Heart left ventricle (tissue), 16 donors: ENCODE data around the gene UQCRC1. TPM values are rescaled to one million over a fixed set of nuclear protein-coding genes. Genes with fewer than 3 reads are reported as not detected.

Source experiments
- ATAC-seq, 4 donors: fragments of 200-7000 bp; cut with Tn5 transposase; one replicate each; pipeline ENCODE4 v1.9.1; 2020 to 2022; ENCODE audit warnings: moderate library complexity in 4 of 4, mild to moderate bottlenecking in 3 of 4, moderate number of reproducible peaks in 1 of 4
- DNase-seq, 5 donors: peaks; one replicate each; pipeline ENCODE4 v3.0.0-alpha.2; 2020
- H3K27ac ChIP-seq, 12 donors: fragments of 200-600 bp; sonication (generic) in 4 of 12; one replicate each; pipeline versions ENCODE4 v1.5.0 to v1.8.0; 2016 to 2022; ENCODE audit warnings: mild to moderate bottlenecking in 2 of 12
- H3K27me3 ChIP-seq, 9 donors: fragments of 200-600 bp; sonication (generic) in 2 of 9; one replicate each; pipeline versions ENCODE4 v1.5.1 to v1.8.0; 2016 to 2022; ENCODE audit warnings: mild to moderate bottlenecking in 3 of 9
- H3K36me3 ChIP-seq, 9 donors: fragments of 200-600 bp; sonication (generic) in 2 of 9; one replicate each; pipeline versions ENCODE4 v1.5.0 to v1.8.0; 2018 to 2022; ENCODE audit warnings: mild to moderate bottlenecking in 2 of 9
- H3K4me1 ChIP-seq, 12 donors: fragments of 200-600 bp; sonication (generic) in 4 of 12; one replicate each; pipeline versions ENCODE4 v1.5.0 to v1.8.0; 2016 to 2022; ENCODE audit warnings: mild to moderate bottlenecking in 3 of 12
- H3K4me3 ChIP-seq, 12 donors: fragments of 200-600 bp; sonication (generic) in 4 of 12; one replicate each; pipeline versions ENCODE4 v1.5.0 to v1.8.0; 2017 to 2022; ENCODE audit warnings: mild to moderate bottlenecking in 9 of 12, moderate library complexity in 4 of 12
- H3K9me3 ChIP-seq, 12 donors: fragments of 200-600 bp; sonication (generic) in 4 of 12; one replicate each; pipeline versions ENCODE4 v1.5.0 to v1.8.0; 2016 to 2022; ENCODE audit warnings: mild to moderate bottlenecking in 1 of 12
- CTCF ChIP-seq, 12 donors: fragments of 200-600 bp; sonication (generic) in 4 of 12; IDR thresholded peaks; one replicate each; pipeline versions ENCODE4 v1.5.0 to v1.8.0; 2018 to 2022; ENCODE audit warnings: antibody characterized with exemption in 12 of 12, mild to moderate bottlenecking in 5 of 12
- POLR2A ChIP-seq, 2 donors: fragments of 450-650 bp; IDR thresholded peaks; one replicate each; pipeline ENCODE4 v1.6.1; 2017; ENCODE audit warnings: antibody characterized with exemption in 2 of 2, mild to moderate bottlenecking in 2 of 2, moderate library complexity in 2 of 2
- WGBS, 4 donors: extraction: QIAGEN DNeasy Blood & Tissue Kit in 2 of 4; methylation state at CpG; one replicate each; pipeline versions ENCODE4 v1.1.5 to v1.1.7; 2013 to 2018; 5-methylcytosine and 5-hydroxymethylcytosine counted together
- intact Hi-C, 10 donors: fragments of 100-400 bp; cut with DNase I; formaldehyde crosslinking; loops; one replicate each; pipeline versions ENCODE4 v1.11.1 to v1.14.2; 2022
- polyA plus RNA-seq, 2 donors: library from polyadenylated mRNA; stranded (reverse); fragments of 200-250 nt; gene quantifications; one replicate each; pipeline ENCODE4 v1.2.3, GENCODE V29; 2013
- total RNA-seq, 9 donors: library from RNA; depleted of rRNA in 2 of 9; stranded (reverse); fragments of >200 nt in 2 of 9; fragmentation: NEBNext Ultra II Directional in 3 of 9; extraction: Animal tissue kit (Norgen Biotek cat#: 25700) in 3 of 9; gene quantifications; one replicate each; pipeline versions ENCODE4 v1.1.0 to v1.2.4, GENCODE V29; 2016 to 2023
- donor health status: ischemic (EF 13 %, LVEDD 7.1; RV severe dilation, severe dysfunction).
- donor health status: healthy with polysubstance abuse.
- donor health status: DM: no; HTN: yes; CAD: no.
- donor health status: DM: no; HTN: no; CAD: no.
- donor health status: ischemic (EF 25% LVEDD 6.9; RV normal size, moderate dysfunction).
- donor health status: ischemic (EF 25% LVEDD 5.7; RV mildly dilated, moderate dysfunction).
- donor health status: healthy.
- donor health status: DM: yes; HTN: yes; CAD: no.
- donor health status: ischemic (EF 35%, LVEDD 5.7; RV mildly dilated, moderate dysfunction).
- donor health status: nonischemic (EF 11% LVEDD 7.7; RV severe dilation, severe dysfunction).
- donor health status: DM: yes; HTN: yes; CAD: no.
- donor health status: PGD.
- donor health status: ischemic (EF 29% LVEDD 5.4; RV normal size, mild dysfunction).
- donor health status: nonischemic (EF 23%, LVEDD 6.1; RV moderate dilation, normal function).

The UQCRC1 gene
- total and polyA plus RNA-seq, 11 donors: 580 to 2,191 (median 1,008) TPM

- no peaks in the 10 kb centered on the region for H3K36me3 ChIP-seq
- 89 to 90% (median 90%) methylated on average over 18 of the region's 18 CpGs for WGBS, 4 donors
Measured at GRCh38 chr3:48569808-48570450, 39.5 kb downstream of the UQCRC1 start.

GRCh38 chr3:48569400-48569799, 40.0 kb downstream of the UQCRC1 start:
- Histone ChIP-seq H3K4me1 (peaks cover 0 to 11% (median 0%) of the 10 kb centered on the region in 12 donors), H3K36me3 (no peaks in the 10 kb centered on the region), H3K27ac (no peak overlapping the region), H3K4me3 (no peak overlapping the region), H3K27me3 (no peaks in the 10 kb centered on the region), H3K9me3 (no peaks in the 10 kb centered on the region)
- ATAC-seq: no peak
- TF ChIP-seq POLR2A (IDR thresholded peaks at IDR 0.05) (no peak), CTCF (IDR thresholded peaks at IDR 0.05) (no peak)
- 90 to 93% (median 91%) methylated on average over 10 of the region's 10 CpGs for WGBS, 4 donors
- no peak for DNase-seq
- intact Hi-C loops: no loop called here

More at GRCh38 chr3:48569808-48570450, 39.5 kb downstream of the UQCRC1 start:
- H3K9me3 ChIP-seq: no peaks in the 10 kb centered on the region
- intact Hi-C loops: no loop called here
- peaks cover 0 to 9% (median 0%) of the 10 kb centered on the region in 12 donors for H3K4me1 ChIP-seq
- ATAC-seq (no peak), DNase-seq (no peak)
- no peak overlapping the region for H3K27ac ChIP-seq
- TF ChIP-seq POLR2A (IDR thresholded peaks at IDR 0.05) (no peak), CTCF (IDR thresholded peaks at IDR 0.05) (no peak)
- no peak overlapping the region for H3K4me3 ChIP-seq
- no peaks in the 10 kb centered on the region for H3K27me3 ChIP-seq

- 85 to 97% (median 94%) methylated on average over 4 to 7 of the region's 7 CpGs for WGBS, 4 donors
- Histone ChIP-seq H3K4me1 (peaks cover 0 to 20% (median 0%) of the 10 kb centered on the region in 12 donors), H3K9me3 (no peaks in the 10 kb centered on the region), H3K27ac (no peak overlapping the region), H3K27me3 (no peaks in the 10 kb centered on the region), H3K4me3 (no peak overlapping the region), H3K36me3 (no peaks in the 10 kb centered on the region)
- intact Hi-C loops: no loop called here
- TF ChIP-seq CTCF (IDR thresholded peaks at IDR 0.05) (no peak), POLR2A (IDR thresholded peaks at IDR 0.05) (no peak)
- DNase-seq (no peak), ATAC-seq (no peak)
Measured at GRCh38 chr3:48568476-48568875, 41.0 kb downstream of the UQCRC1 start.

- 88 to 94% (median 91%) methylated on average over 11 of the region's 11 CpGs for WGBS, 4 donors
- no peak for ATAC-seq
- H3K4me1 ChIP-seq: peaks cover 0 to 25% (median 0%) of the 10 kb centered on the region in 12 donors
- no peaks in the 10 kb centered on the region for H3K9me3 ChIP-seq
- DNase-seq: no peak
- no peak overlapping the region for H3K4me3 ChIP-seq
- H3K36me3 ChIP-seq: no peaks in the 10 kb centered on the region
- intact Hi-C loops: no loop called here
- TF ChIP-seq CTCF (IDR thresholded peaks at IDR 0.05) (no peak), POLR2A (IDR thresholded peaks at IDR 0.05) (no peak)
- H3K27ac ChIP-seq: no peak overlapping the region
- no peaks in the 10 kb centered on the region for H3K27me3 ChIP-seq
Measured at GRCh38 chr3:48567500-48567899, 41.9 kb downstream of the UQCRC1 start.
